NCI-H526 (cell line): ENCODE measurements around the gene CTDP1.
"Not testable (repeated sequence)": the region's sequence is repeated elsewhere in the genome, so short reads cannot be mapped to it uniquely, and the experiment has no call there.

ENCODE experiments used
- DNase-seq, 2 experiments: peaks; one replicate each; lab custom pipeline; 2025; lab: John Stamatoyannopoulos, UW

CTDP1 gene

GRCh38 chr18:79702906-79703305 lies 23.3 kb downstream of the CTDP1 start:
- no peak for DNase-seq

DNA sequence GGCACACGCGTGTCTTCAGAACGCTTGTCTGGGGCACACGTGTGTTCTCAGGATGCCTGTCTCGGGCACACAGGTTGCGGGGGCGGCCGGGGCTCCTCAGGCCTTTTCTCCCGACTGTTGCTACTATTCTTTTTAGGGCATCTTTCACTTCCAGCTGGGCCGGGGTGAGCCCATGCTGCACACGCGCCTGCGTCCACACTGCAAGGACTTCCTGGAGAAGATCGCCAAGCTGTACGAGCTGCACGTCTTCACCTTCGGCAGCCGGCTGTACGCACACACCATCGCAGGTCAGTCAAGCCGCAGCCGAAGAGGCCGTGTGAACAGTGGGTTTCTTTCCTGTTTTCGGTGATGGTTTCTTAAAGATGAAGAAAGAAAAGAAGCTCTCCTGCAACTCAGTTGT lies 25.0 kb downstream of the CTDP1 start:
- no peak for DNase-seq

DNA sequence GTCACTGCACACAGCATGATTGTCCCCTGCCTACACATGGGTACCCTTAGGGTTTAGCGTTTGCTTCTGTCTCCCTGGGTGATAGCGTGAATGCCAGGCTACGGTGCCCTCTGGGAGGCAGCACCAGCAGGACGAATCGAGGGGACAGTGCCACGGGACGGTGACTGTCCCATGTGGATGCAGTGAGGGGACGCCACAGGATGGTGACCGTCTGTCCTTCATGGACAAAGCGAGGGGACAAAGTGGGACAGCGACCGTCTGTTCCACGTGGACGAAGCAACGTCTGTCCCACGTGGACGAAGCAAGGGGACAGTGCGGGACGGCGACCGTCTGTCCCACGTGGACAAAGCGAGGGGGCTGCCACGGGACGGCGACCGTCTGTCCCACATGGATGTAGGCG lies 25.7 kb downstream of the CTDP1 start:
- DNase-seq: no peak

- DNase-seq: no peak
Observed at GRCh38 chr18:79706006-79706405, 26.4 kb downstream of the CTDP1 start.

- DNase-seq: no peak
Observed at GRCh38 chr18:79706658-79707057, 27.1 kb downstream of the CTDP1 start.

GRCh38 chr18:79707239-79707638 lies 27.6 kb downstream of the CTDP1 start:
- DNase-seq: no peak

- no peak for DNase-seq
Observed at GRCh38 chr18:79707671-79708070, 28.1 kb downstream of the CTDP1 start.

DNA sequence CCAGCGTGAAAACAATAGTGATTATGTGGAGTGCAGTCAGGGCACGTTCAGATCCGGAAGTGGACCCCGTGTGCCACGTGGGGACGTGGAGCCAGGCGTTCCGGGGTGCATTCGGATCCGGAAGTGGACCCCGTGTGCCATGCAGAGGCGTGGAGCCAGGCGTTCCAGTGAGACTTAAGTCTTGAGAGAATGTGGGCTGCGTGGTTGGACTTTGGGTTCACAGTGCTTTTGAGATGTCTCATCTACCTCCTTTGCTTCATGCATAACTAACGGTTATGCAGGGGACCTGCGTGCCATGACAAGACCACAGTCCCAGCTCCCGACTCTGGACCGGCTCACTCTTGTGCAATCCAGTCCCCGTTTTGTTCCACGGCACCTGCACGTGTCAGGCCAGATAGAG lies 28.8 kb downstream of the CTDP1 start:
- no peak for DNase-seq

DNA sequence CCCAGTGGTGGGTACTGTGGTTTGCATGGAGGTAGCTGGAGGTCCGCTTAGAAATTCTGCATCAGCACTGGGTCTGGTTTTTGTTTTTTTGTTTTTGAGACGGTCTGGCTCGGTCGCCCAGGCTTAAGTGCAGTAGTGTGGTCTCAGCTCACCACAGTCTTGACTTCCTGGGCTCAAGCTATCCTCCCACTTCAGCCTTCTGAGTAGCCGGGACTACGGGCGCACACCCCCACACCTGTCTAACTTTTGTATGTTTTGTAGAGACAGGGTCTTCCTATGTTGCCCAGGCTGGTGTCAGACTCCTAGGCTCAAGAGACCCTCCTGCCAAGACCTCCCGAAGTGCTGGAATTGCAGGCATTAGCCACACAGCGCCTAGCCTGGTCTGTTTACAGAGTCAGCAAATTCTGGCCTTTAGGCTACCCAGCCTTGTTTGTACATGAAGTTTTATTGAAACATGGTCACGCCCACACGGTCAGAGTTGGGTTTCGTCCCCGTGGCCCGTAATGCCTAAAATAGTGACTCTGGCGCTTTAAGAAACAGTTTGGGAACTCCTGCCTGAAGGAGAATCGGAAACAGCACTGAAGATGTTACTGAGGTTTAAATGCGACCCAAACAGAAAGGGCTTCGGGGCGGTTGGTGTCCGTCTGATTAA lies 32.7 kb downstream of the CTDP1 start:
- no peak for DNase-seq

DNA sequence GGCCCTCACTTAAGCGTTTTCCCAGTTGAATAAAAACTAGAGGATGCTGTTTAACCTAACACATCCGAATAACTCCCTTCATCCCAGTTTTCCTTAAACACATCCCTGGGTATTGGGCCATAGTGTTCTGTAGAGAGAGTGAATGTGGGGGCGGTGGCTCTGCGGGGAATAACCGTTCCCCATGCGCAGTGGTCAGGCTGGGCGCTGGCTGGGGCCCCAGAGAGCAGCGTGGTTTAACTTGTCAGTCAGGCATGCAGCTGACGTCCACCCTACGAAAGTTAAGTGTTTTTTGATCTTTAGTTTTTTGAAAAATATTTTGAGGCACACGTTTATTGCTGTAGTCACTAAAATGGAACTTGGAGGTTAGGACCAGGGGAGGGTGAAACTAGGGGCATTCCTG lies 33.7 kb downstream of the CTDP1 start:
- no peak for DNase-seq

GRCh38 chr18:79714531-79715240 lies 35.1 kb downstream of the CTDP1 start:
- DNase-seq: no peak

GRCh38 chr18:79715280-79715679 lies 35.7 kb downstream of the CTDP1 start:
- DNase-seq: no peak

GRCh38 chr18:79717059-79717458 lies 37.5 kb downstream of the CTDP1 start:
- DNase-seq: no peak

DNA sequence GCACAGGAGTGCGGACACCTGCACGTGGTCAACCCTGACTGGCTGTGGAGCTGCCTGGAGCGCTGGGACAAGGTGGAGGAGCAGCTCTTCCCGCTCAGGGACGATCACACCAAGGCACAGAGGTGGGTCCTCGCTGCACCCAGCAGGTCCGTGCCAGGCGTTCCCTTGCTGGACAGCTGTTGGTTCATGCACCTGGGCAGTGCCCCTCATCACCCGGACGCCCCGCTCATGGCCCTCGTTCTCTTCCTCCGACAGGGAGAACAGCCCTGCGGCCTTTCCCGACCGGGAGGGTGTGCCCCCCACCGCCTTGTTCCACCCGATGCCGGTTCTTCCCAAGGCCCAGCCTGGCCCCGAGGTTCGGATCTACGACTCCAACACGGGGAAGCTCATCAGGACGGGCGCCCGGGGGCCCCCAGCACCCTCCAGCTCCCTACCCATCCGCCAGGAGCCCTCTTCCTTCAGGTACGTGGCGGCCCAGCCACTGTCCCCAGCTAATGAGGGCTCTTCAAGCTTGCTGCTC lies 38.0 kb downstream of the CTDP1 start:
- no peak for DNase-seq

- DNase-seq: no peak
Observed at GRCh38 chr18:79718126-79718525, 38.5 kb downstream of the CTDP1 start.

- DNase-seq: no peak
Observed at GRCh38 chr18:79718878-79719477, 39.4 kb downstream of the CTDP1 start.

- DNase-seq: not testable (repeated sequence)
Observed at GRCh38 chr18:79719478-79720358, 40.1 kb downstream of the CTDP1 start.

DNA sequence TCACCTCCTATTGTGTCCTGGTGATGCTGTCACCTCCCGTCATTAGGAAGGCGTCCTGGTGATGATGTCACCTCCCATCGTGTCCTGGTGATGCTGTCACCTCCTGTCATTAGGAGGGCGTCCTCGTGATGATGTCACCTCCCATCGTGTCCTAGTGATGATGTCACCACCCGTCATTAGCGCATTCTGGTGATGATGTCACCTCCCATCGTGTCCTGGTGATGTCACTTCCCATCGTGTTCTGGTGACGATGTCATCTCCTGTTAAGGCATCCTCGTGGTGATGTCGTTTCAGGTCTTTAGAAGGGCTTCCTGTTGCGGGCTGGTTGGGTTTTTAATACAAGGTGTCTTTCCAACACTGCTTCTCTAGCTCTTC lies 40.7 kb downstream of the CTDP1 start:
- DNase-seq: no peak

DNA sequence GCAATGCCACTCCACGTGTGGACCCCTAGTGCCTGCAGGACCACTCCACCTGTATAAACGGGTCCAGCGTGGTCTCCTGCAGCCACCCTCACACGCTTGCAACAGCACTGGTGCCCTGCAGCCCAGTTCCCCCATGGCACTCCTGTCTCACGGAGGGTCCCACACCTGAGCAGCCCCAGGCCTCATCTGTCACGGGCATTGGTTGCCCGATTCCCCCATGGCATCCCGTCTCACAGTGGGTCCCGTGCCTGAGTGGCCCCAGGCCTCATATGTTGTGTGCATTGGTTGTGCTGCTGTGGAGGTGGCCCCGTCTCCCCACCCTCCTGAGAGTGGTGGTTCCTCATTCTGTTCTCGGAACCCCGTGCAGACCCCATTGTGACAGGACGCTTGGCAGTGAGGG lies 43.4 kb downstream of the CTDP1 start:
- no peak for DNase-seq

DNA sequence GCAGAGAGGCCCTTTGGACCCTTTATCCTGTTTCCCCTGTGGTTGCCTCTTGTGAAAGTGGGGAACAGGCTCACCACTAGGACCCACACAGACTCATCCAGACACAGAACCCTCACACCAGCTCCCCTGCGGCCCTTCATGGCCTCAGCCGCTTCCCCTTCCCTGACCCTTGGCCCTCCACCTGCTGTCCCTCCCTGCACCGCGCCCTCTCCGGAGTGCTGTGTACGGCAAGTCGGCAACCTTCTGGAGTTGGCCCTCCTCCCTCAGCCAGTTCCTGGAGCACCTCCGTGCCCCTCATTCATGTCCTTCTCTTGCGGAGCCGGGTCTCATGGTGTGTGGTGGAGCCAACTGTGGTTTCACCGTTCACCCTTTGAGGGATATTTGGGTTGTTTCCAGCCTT lies 44.0 kb downstream of the CTDP1 start:
- no peak for DNase-seq

GRCh38 chr18:79724299-79725080 lies 44.9 kb downstream of the CTDP1 start:
- DNase-seq: no peak

DNA sequence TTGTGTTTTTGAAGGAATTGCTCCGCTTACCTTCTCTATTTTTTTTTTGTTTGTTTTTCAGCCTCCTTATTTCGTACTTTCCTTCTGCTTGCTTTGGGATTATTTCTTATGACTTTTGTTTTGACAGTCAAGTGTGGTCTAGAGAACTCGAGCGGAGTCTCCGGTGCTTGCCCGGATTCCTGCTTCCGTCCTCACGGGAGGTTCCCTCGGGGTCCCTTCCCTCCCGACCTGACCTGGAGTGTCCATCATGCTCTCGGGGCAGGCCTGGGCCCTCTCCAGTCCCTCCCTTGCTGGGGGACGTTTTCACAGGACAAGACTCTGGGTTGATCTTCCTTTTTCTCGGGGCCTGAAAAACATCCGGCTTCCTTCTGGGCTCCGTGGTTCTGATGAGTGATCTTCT lies 45.9 kb downstream of the CTDP1 start:
- DNase-seq: no peak
